ENCODE data around the gene PRAMEF26.
"Not testable (repeated sequence)": the region's sequence is repeated elsewhere in the genome, so short reads cannot be mapped to it uniquely, and the experiment has no call there.

PRAMEF26 gene

GRCh38 chr1:13155909-13156308, at the start of gene PRAMEF26:
Gene PRAMEF26 (minus strand): TSS chr1:13156009. CDS start chr1:13153095, 2,914 bp downstream.
- DNase-seq = not testable (repeated sequence)

- not testable (repeated sequence) for DNase-seq
Measured at GRCh38 chr1:13201309-13201708, 45.5 kb upstream of the PRAMEF26 start, which contains the start of gene PRAMEF13. Gene PRAMEF13 (minus strand): TSS chr1:13201409. CDS start chr1:13199589, 1,820 bp downstream.

- DNase-seq = not testable (repeated sequence)
Measured at GRCh38 chr1:13171548-13171947, 15.7 kb upstream of the PRAMEF26 start, which contains the start of gene PRAMEF9. Gene PRAMEF9 (plus strand): TSS chr1:13171848. CDS start chr1:13175281, 3,433 bp downstream.

- DNase-seq = not testable (repeated sequence)
Measured at GRCh38 chr1:13165531-13165930, 9.7 kb upstream of the PRAMEF26 start, which contains the start of gene HNRNPCL4. Gene HNRNPCL4 (minus strand): TSS chr1:13165631. CDS start chr1:13165467, 164 bp downstream.

- DNase-seq = not testable (repeated sequence)
Measured at GRCh38 chr1:13116754-13117153, 39.1 kb downstream of the PRAMEF26 start, which contains the start of gene HNRNPCL2. Gene HNRNPCL2 (minus strand): TSS chr1:13116854. CDS start chr1:13116400, 454 bp downstream.
